ENCODE data around the gene DRG1. TPM values are rescaled to one million over a fixed set of nuclear protein-coding genes. Genes with fewer than 3 reads are reported as not detected.

DRG1 gene
- polyA plus RNA-seq, 2 of the 4 experiments (the other 2 are of a cell fraction), result 77.5 to 90.4 TPM

- H3K9me3 ChIP-seq, result no peaks in the 10 kb centered on the region
- H3K4me1 ChIP-seq, result no peaks in the 10 kb centered on the region
- H3K4me3 ChIP-seq, result no peak overlapping the region
- H3K27ac ChIP-seq, result no peak overlapping the region
- WGBS (ENCODE audit: missing lambda C conversion rate), result 98% methylated on average over 3 of the region's 3 CpGs
- FAIRE-seq (no peak), DNase-seq (ENCODE audit: low read depth in 1 of 2, low spot score in 1 of 2) (no peak), ATAC-seq (no peak)
- H3K4me2 ChIP-seq, result no peak overlapping the region
- ChIA-PET CTCF (interaction anchor here (1.2 to 1.7 kb wide), 2 partner anchors 10 to 12 kb away, joined by 4 read pairs; no protein-coding TSS in a partner anchor), POLR2A (no interaction called here)
- TF ChIP-seq EP300 (IDR thresholded peaks at IDR 0.05) (no peak), ESRRA (IDR thresholded peaks at IDR 0.05; ENCODE audit: borderline replicate concordance, low read length) (no peak), HOXA7 (CRISPR knock-in tag; IDR thresholded peaks at IDR 0.05) (no peak), KDM5A (IDR thresholded peaks at IDR 0.05) (no peak)
Observed at GRCh38 chr22:31447337-31447736, 47.9 kb downstream of the DRG1 start.

GRCh38 chr22:31448382-31448781, 49.0 kb downstream of the DRG1 start:
- Histone ChIP-seq H3K9me3 (no peaks in the 10 kb centered on the region), H3K27ac (no peak overlapping the region), H3K4me3 (no peak overlapping the region), H3K4me2 (no peak overlapping the region), H3K4me1 (no peaks in the 10 kb centered on the region)
- ChIA-PET CTCF (interaction anchor here (1.7 kb wide), 1 partner anchor 11 kb away, joined by 4 read pairs; no protein-coding TSS in a partner anchor), POLR2A (no interaction called here)
- 89% methylated on average over 2 of the region's 2 CpGs for WGBS (ENCODE audit: missing lambda C conversion rate)
- DNase-seq (ENCODE audit: low read depth in 1 of 2, low spot score in 1 of 2), result no peak
- ATAC-seq, result no peak
- no peak for FAIRE-seq
- no peak for TF ChIP-seq POLR2AphosphoS2 (conservative IDR thresholded peaks at IDR 0.05; ENCODE audit: low read length)
- TF ChIP-seq ZFP36 (IDR thresholded peaks at IDR 0.05; ENCODE audit: borderline replicate concordance, partially characterized antibody), result no peak
- TF ChIP-seq ESRRA (IDR thresholded peaks at IDR 0.05; ENCODE audit: borderline replicate concordance, low read length), result no peak
- TF ChIP-seq HOXB13 (CRISPR knock-in tag; IDR thresholded peaks at IDR 0.05; ENCODE audit: low read depth), result no peak
- TF ChIP-seq GATA3 (IDR thresholded peaks at IDR 0.05; ENCODE audit: borderline replicate concordance), result no peak
- no peak for TF ChIP-seq ELK1 (IDR thresholded peaks at IDR 0.05; ENCODE audit: low read depth, low read length)
- TF ChIP-seq NR3C1 (IDR thresholded peaks at IDR 0.05), result no peak
- TF ChIP-seq HEYL (CRISPR knock-in tag; IDR thresholded peaks at IDR 0.05), result no peak
- TF ChIP-seq CHD2 (IDR thresholded peaks at IDR 0.05; ENCODE audit: low read length, partially characterized antibody), result no peak
- no peak for TF ChIP-seq FOSL2 (IDR thresholded peaks at IDR 0.05)
- TF ChIP-seq FOSL2 (CRISPR knock-in tag; IDR thresholded peaks at IDR 0.05), result no peak
- TF ChIP-seq PBX3 (IDR thresholded peaks at IDR 0.05), result no peak
- TF ChIP-seq NFE2L2 (conservative IDR thresholded peaks at IDR 0.05; ENCODE audit: low read length), result no peak
- TF ChIP-seq JUNB (IDR thresholded peaks at IDR 0.05), result no peak
- TF ChIP-seq CTCF (IDR thresholded peaks at IDR 0.05), result no peak
- no peak for TF ChIP-seq HDAC2 (IDR thresholded peaks at IDR 0.05)
- TF ChIP-seq JUN (IDR thresholded peaks at IDR 0.05), result no peak
- no peak for TF ChIP-seq CEBPB (IDR thresholded peaks at IDR 0.05)

GRCh38 chr22:31449506-31449905, 50.1 kb downstream of the DRG1 start:
- FAIRE-seq (no peak), DNase-seq (ENCODE audit: low read depth in 1 of 2, low spot score in 1 of 2) (no peak), ATAC-seq (no peak)
- H3K4me1 ChIP-seq, result no peaks in the 10 kb centered on the region
- 94% methylated on average over 4 of the region's 4 CpGs for WGBS (ENCODE audit: missing lambda C conversion rate)
- CTCF ChIA-PET, result no interaction called here
- POLR2A ChIA-PET, result no interaction called here
- TF ChIP-seq KDM1A (IDR thresholded peaks at IDR 0.05; ENCODE audit: low read depth) (no peak), HOXA7 (CRISPR knock-in tag; IDR thresholded peaks at IDR 0.05) (no peak), POLR2A (IDR thresholded peaks at IDR 0.05; ENCODE audit: low read length) (no peak), JUN (IDR thresholded peaks at IDR 0.05) (no peak), RAD21 (conservative IDR thresholded peaks at IDR 0.05 in 1 of 2, IDR thresholded peaks at IDR 0.05 in 1 of 2) (no peak), REST (IDR thresholded peaks at IDR 0.05) (no peak), MAZ (IDR thresholded peaks at IDR 0.05; ENCODE audit: borderline replicate concordance, low read depth, low read length) (no peak), ZFP36 (IDR thresholded peaks at IDR 0.05; ENCODE audit: borderline replicate concordance, partially characterized antibody) (no peak), NPAS2 (CRISPR knock-in tag; IDR thresholded peaks at IDR 0.05; ENCODE audit: borderline replicate concordance) (no peak), JUNB (IDR thresholded peaks at IDR 0.05) (no peak)
- no peak overlapping the region for H3K27ac ChIP-seq
- H3K9me3 ChIP-seq, result no peaks in the 10 kb centered on the region
- H3K4me2 ChIP-seq, result no peak overlapping the region
- H3K4me3 ChIP-seq, result no peak overlapping the region

Measured in A549 (cell line).